ENCODE measurements around the gene C16orf92. TPM values are rescaled to one million over a fixed set of nuclear protein-coding genes. Genes with fewer than 3 reads are reported as not detected.
"Not testable (repeated sequence)": the region's sequence is repeated elsewhere in the genome, so short reads cannot be mapped to it uniquely, and the experiment has no call there.

C16orf92 gene
- total RNA-seq, 2 experiments from 2014 or later: not detected

- CTCF ChIA-PET: interaction anchor here (1.1 to 1.6 kb wide), 2 partner anchors 225 to 319 kb away, joined by 3 to 4 read pairs; no protein-coding TSS in a partner anchor
- no peak overlapping the region for H3K27ac Mint-ChIP-seq
- no peaks in the 10 kb centered on the region for H3K9me3 Mint-ChIP-seq
- peaks cover 13% of the 10 kb centered on the region for H3K4me1 Mint-ChIP-seq (ENCODE audit: low read depth)
- H3K27me3 Mint-ChIP-seq: peaks cover 18% of the 10 kb centered on the region
- H3K36me3 Mint-ChIP-seq (ENCODE audit: low read depth): peaks cover 2% of the 10 kb centered on the region
- ATAC-seq (peak; percentile 51), DNase-seq (no peak)
- peak overlapping the region; percentile 72 for H3K4me3 Mint-ChIP-seq
- TF ChIP-seq CTCF (IDR thresholded peaks at IDR 0.05): no peak
- intact Hi-C loops (cut with micrococcal nuclease): no loop called here
- POLR2A ChIA-PET: interaction anchor here (0.6 to 2.2 kb wide), 2 partner anchors 15 to 33 kb away, joined by 3 to 5 read pairs; partner anchors contain the start of genes HIRIP3 and INO80E
Observed at GRCh38 chr16:30009990-30010843, 12.8 kb upstream of the C16orf92 start.

GRCh38 chr16:30010844-30011713 is 11.9 kb upstream of the C16orf92 start, which contains the start of gene DOC2A:
TSS of gene DOC2A (minus strand) at chr16:30011027. CDS start at chr16:30010222, 805 bp downstream.
- intact Hi-C loops (cut with micrococcal nuclease): no loop called here
- ChIA-PET POLR2A (interaction anchor here (2.2 kb wide), 1 partner anchor 16 kb away, joined by 5 read pairs; the partner anchor contains the start of genes HIRIP3 and INO80E), CTCF (interaction anchor here (1.6 kb wide), 1 partner anchor 226 kb away, joined by 4 read pairs; no protein-coding TSS in a partner anchor)
- H3K9me3 Mint-ChIP-seq: no peaks in the 10 kb centered on the region
- DNase-seq: peak; percentile 48
- H3K27me3 Mint-ChIP-seq: peaks cover 18% of the 10 kb centered on the region
- ATAC-seq: peak; percentile 69
- H3K4me1 Mint-ChIP-seq (ENCODE audit: low read depth): peaks cover 11% of the 10 kb centered on the region
- H3K27ac Mint-ChIP-seq: no peak within 1 kb of the TSS
- peaks cover 2% of the 10 kb centered on the region for H3K36me3 Mint-ChIP-seq (ENCODE audit: low read depth)
- H3K4me3 Mint-ChIP-seq: peak within 1 kb of the TSS; percentile 72
- no peak for TF ChIP-seq CTCF (IDR thresholded peaks at IDR 0.05)

- no peak overlapping the region for H3K27ac Mint-ChIP-seq
- CTCF ChIA-PET: interaction anchor here (1.6 kb wide), 1 partner anchor 227 kb away, joined by 4 read pairs; no protein-coding TSS in a partner anchor
- intact Hi-C loops (cut with micrococcal nuclease): no loop called here
- no peak for TF ChIP-seq CTCF (IDR thresholded peaks at IDR 0.05)
- no peak for ATAC-seq
- no peaks in the 10 kb centered on the region for H3K9me3 Mint-ChIP-seq
- H3K27me3 Mint-ChIP-seq: peaks cover 18% of the 10 kb centered on the region
- DNase-seq: no peak
- peaks cover 2% of the 10 kb centered on the region for H3K36me3 Mint-ChIP-seq (ENCODE audit: low read depth)
- H3K4me3 Mint-ChIP-seq: peak overlapping the region; percentile 68
- POLR2A ChIA-PET: no interaction called here
- H3K4me1 Mint-ChIP-seq (ENCODE audit: low read depth): peaks cover 11% of the 10 kb centered on the region
Observed at GRCh38 chr16:30011714-30012504, 11.1 kb upstream of the C16orf92 start.

GRCh38 chr16:30012598-30012997 is 10.4 kb upstream of the C16orf92 start:
- Mint-ChIP-seq H3K27me3 (peaks cover 18% of the 10 kb centered on the region), H3K4me1 (ENCODE audit: low read depth) (peaks cover 11% of the 10 kb centered on the region)
- ATAC-seq; CTCF ChIA-PET; H3K27ac Mint-ChIP-seq; POLR2A ChIA-PET; intact Hi-C loops (cut with micrococcal nuclease); H3K4me3 Mint-ChIP-seq; H3K36me3 Mint-ChIP-seq (ENCODE audit: low read depth); DNase-seq; H3K9me3 Mint-ChIP-seq: not testable (repeated sequence)

- H3K4me3 Mint-ChIP-seq; intact Hi-C loops (cut with micrococcal nuclease); H3K4me1 Mint-ChIP-seq (ENCODE audit: low read depth); ATAC-seq; H3K36me3 Mint-ChIP-seq (ENCODE audit: low read depth); H3K9me3 Mint-ChIP-seq; DNase-seq; H3K27me3 Mint-ChIP-seq; H3K27ac Mint-ChIP-seq: not testable (repeated sequence)
- CTCF ChIA-PET: interaction anchor here (0.6 to 3.6 kb wide), 4 partner anchors 16 to 315 kb away, joined by 3 to 17 read pairs (median 4); partner anchors contain the start of genes TAOK2 and TLCD3B
- POLR2A ChIA-PET: interaction anchor here (0.9 to 1.1 kb wide), 2 partner anchors 64 kb away, joined by 3 to 4 read pairs; no protein-coding TSS in a partner anchor
Observed at GRCh38 chr16:30015450-30015849, 7.5 kb upstream of the C16orf92 start.
